Fibroblast of mammary gland (primary cell): ENCODE measurements around the gene BZW1.

ENCODE experiments used
- DNase-seq: peaks from one replicate; pipeline ENCODE4 v3.0.0-alpha.2; 2010; ENCODE audit warnings: low read depth
- H3K4me3 ChIP-seq: 2 replicates; pipeline ENCODE4 v1.5.1; 2011; ENCODE audit warnings: low read depth, mild to moderate bottlenecking, low read length, moderate library complexity; ENCODE audit not compliant: control insufficient read depth
- CTCF ChIP-seq: conservative IDR thresholded peaks from 2 replicates; pipeline ENCODE4 v1.5.1; 2011; ENCODE audit warnings: low read depth, low read length, inconsistent platforms; ENCODE audit not compliant: control insufficient read depth, insufficient read depth

BZW1 gene

GRCh38 chr2:200788121-200788718 lies 23.5 kb upstream of the BZW1 start:
- DNase-seq: peak; percentile 84
- TF ChIP-seq CTCF: no peak
- no peak overlapping the region for H3K4me3 ChIP-seq

- DNase-seq: no peak
- no peak for TF ChIP-seq CTCF
- H3K4me3 ChIP-seq: no peak overlapping the region
These were observed 21.5 kb upstream of the BZW1 start for GRCh38 chr2:200790185-200790584.

GRCh38 chr2:200791905-200792304 lies 19.8 kb upstream of the BZW1 start:
- no peak for TF ChIP-seq CTCF
- no peak overlapping the region for H3K4me3 ChIP-seq
- DNase-seq: no peak

GRCh38 chr2:200794143-200794542 lies 17.6 kb upstream of the BZW1 start:
- no peak for TF ChIP-seq CTCF
- no peak overlapping the region for H3K4me3 ChIP-seq
- no peak for DNase-seq

- no peak for TF ChIP-seq CTCF
- no peak overlapping the region for H3K4me3 ChIP-seq
- peak; percentile 73 for DNase-seq
These were observed 16.7 kb upstream of the BZW1 start for GRCh38 chr2:200795028-200795440.

GRCh38 chr2:200796561-200796960 lies 15.1 kb upstream of the BZW1 start:
- DNase-seq: no peak
- no peak for TF ChIP-seq CTCF
- no peak overlapping the region for H3K4me3 ChIP-seq

GRCh38 chr2:200797242-200797770 lies 14.4 kb upstream of the BZW1 start:
- TF ChIP-seq CTCF: no peak
- H3K4me3 ChIP-seq: no peak overlapping the region
- peak; percentile 57 for DNase-seq
